ENCODE measurements around the gene ADGRG7. TPM values are rescaled to one million over a fixed set of nuclear protein-coding genes. Genes with fewer than 3 reads are reported as not detected.
A peak's percentile ranks its signal among the peaks of the same experiment; 100 is the strongest.

The ADGRG7 gene
- total RNA-seq, 2 donors from 2014 or later = not detected

DNA sequence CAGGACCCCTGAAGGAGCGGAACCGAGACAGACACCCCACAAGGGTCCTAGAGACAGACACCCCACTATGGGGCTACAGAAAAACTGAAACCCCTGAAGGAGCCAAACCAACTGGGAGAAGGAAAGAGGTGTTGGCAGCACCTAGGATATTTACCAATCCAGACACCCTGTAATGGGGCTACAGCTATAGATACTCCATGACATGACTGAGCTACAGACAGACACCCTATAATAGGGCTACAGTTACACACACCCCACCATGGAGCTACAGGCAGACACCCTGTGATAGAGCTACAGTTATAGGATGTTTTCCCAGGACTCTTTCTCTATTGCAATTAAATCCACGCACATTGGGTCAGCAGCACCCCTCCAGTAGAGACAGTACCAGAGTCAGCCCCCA, 22.6 kb upstream of the ADGRG7 start:
- ATAC-seq (ENCODE audit: insufficient number of reproducible peaks, low FRiP score, low read depth) (no peak), DNase-seq (ENCODE audit: low spot score) (no peak)
- TF ChIP-seq, protein P1, sequence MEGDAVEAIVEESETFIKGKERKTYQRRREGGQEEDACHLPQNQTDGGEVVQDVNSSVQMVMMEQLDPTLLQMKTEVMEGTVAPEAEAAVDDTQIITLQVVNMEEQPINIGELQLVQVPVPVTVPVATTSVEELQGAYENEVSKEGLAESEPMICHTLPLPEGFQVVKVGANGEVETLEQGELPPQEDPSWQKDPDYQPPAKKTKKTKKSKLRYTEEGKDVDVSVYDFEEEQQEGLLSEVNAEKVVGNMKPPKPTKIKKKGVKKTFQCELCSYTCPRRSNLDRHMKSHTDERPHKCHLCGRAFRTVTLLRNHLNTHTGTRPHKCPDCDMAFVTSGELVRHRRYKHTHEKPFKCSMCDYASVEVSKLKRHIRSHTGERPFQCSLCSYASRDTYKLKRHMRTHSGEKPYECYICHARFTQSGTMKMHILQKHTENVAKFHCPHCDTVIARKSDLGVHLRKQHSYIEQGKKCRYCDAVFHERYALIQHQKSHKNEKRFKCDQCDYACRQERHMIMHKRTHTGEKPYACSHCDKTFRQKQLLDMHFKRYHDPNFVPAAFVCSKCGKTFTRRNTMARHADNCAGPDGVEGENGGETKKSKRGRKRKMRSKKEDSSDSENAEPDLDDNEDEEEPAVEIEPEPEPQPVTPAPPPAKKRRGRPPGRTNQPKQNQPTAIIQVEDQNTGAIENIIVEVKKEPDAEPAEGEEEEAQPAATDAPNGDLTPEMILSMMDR (IDR thresholded peaks at IDR 0.05) = no peak
- H3K36me3 ChIP-seq = no peaks in the 10 kb centered on the region
- no peaks in the 10 kb centered on the region for H3K27me3 ChIP-seq (replicated peaks; ENCODE audit: insufficient read depth)
- no peaks in the 10 kb centered on the region for H3K9me3 ChIP-seq
- H3K4me1 ChIP-seq (ENCODE audit: control insufficient read depth in 1 of 2, low read depth in 2 of 2) = peaks cover 0 to 3% of the 10 kb centered on the region in 2 donors
- no peak overlapping the region for H3K27ac ChIP-seq
- H3K4me3 ChIP-seq = no peak overlapping the region

DNA sequence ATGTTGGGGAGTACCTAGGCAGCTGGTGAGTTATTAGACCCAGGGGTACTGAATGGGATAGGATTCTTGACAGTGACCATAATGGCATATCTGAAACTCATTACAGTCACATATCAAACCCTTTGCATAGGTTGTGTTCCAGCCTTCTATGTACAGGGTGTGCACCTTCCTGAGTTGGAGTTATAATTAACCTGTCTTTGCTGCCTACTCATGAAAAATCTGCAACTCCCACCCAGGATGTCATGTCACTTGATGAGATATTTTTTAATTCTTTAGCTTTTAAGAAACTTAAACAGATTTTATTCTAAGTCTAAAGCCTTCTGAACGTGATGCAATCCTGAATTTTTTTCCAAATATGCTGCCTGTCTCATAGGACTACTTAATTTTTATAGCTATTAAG, 21.1 kb upstream of the ADGRG7 start:
- H3K4me1 ChIP-seq (ENCODE audit: control insufficient read depth in 1 of 2, low read depth in 2 of 2) = peaks cover 0 to 3% of the 10 kb centered on the region in 2 donors

DNA sequence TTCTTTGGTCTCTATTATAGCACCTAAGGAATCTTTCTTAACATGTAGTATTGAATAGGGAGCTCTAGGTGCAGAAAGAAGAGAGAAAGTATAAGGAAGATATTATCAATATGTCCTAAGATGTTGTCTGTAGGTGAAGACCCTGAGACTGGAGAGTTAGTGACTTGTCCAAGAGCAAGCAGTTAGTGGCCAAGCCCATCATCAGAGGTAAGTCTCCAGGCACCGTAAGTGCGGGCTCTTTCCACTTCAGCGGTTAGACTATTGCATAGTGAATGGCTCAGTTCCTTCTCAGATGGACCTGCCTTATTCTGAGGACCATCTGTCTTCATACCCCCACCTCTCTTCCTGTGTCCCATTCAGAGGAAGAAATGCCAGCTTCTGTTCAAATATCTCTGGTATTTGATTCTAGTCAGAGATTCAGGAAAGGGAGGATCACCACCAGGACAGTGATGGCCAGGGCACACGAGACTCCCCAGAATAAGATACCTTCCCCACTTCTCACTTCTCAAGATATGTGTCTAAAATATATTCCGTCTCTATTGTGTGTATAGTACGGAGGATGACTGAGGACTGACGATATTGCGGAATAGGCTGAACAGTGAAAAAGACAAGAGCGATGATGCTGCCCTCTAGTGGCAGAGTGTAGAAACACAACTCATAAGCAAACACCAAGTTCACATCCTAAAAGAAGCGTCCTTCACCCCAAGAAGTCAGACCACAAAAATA, 19.1 kb upstream of the ADGRG7 start:
- H3K4me3 ChIP-seq = peak overlapping the region; percentile 53
- no peak overlapping the region for H3K27ac ChIP-seq
- ATAC-seq (ENCODE audit: insufficient number of reproducible peaks, low FRiP score, low read depth) = peak; percentile 69
- TF ChIP-seq, protein P1 (IDR thresholded peaks at IDR 0.05) = peak; percentile 89
- H3K4me1 ChIP-seq (ENCODE audit: control insufficient read depth in 1 of 2, low read depth in 2 of 2) = peaks cover 0 to 3% of the 10 kb centered on the region in 2 donors
- H3K9me3 ChIP-seq = no peaks in the 10 kb centered on the region
- H3K27me3 ChIP-seq (replicated peaks; ENCODE audit: insufficient read depth) = no peaks in the 10 kb centered on the region
- DNase-seq (ENCODE audit: low spot score) = no peak
- H3K36me3 ChIP-seq = no peaks in the 10 kb centered on the region

More for the DNA sequence above, 21.1 kb upstream of the ADGRG7 start:
- H3K27me3 ChIP-seq (replicated peaks; ENCODE audit: insufficient read depth) = no peaks in the 10 kb centered on the region
- ATAC-seq (ENCODE audit: insufficient number of reproducible peaks, low FRiP score, low read depth) = no peak
- TF ChIP-seq, protein P1 (IDR thresholded peaks at IDR 0.05) = no peak
- no peaks in the 10 kb centered on the region for H3K36me3 ChIP-seq
- H3K9me3 ChIP-seq = no peaks in the 10 kb centered on the region
- DNase-seq (ENCODE audit: low spot score) = no peak
- no peak overlapping the region for H3K27ac ChIP-seq
- no peak overlapping the region for H3K4me3 ChIP-seq

DNA sequence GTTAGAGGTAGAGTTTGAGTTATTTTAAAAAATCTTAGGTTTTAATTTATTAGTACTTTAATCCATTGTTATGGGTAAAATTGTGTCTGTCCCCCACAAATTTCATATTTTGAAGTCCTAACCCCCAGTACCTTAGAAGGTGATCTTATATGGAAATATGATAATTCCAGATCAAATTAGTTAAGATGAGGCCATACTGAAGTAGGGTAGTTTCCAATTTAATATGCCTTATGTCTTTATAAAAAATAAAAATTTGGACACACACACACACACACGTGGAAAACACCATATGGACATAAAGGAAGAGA, 18.6 kb upstream of the ADGRG7 start:
- H3K27ac ChIP-seq = no peak overlapping the region
- no peak for ATAC-seq (ENCODE audit: insufficient number of reproducible peaks, low FRiP score, low read depth)

DNA sequence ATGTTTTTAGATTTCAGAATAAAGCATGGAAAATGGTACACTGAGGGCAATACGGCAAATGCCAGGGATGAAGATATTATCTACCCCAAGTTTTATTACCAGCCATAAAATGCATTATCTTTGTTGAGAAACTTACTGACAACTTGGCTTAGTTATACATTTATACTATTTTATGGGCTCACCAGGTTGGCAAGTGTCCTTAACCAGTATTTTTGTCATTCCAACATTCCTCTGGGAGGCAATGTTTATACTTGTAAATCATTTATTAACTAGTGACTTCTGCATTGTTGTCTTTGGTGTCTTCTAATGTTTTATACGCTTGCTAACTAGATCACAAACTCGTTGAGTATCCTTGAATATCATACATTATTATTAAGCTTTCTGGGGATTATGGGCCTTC, 18.0 kb upstream of the ADGRG7 start:
- ATAC-seq (ENCODE audit: insufficient number of reproducible peaks, low FRiP score, low read depth) (no peak), DNase-seq (ENCODE audit: low spot score) (no peak)
- Histone ChIP-seq H3K4me1 (ENCODE audit: control insufficient read depth in 1 of 2, low read depth in 2 of 2) (peaks cover 0 to 3% of the 10 kb centered on the region in 2 donors), H3K27ac (no peak overlapping the region), H3K4me3 (no peak overlapping the region), H3K9me3 (no peaks in the 10 kb centered on the region), H3K36me3 (no peaks in the 10 kb centered on the region), H3K27me3 (replicated peaks; ENCODE audit: insufficient read depth) (no peaks in the 10 kb centered on the region)
- TF ChIP-seq, protein P1 (IDR thresholded peaks at IDR 0.05) = no peak

More for the DNA sequence above, 18.6 kb upstream of the ADGRG7 start:
- Histone ChIP-seq H3K27me3 (replicated peaks; ENCODE audit: insufficient read depth) (no peaks in the 10 kb centered on the region), H3K4me1 (ENCODE audit: control insufficient read depth in 1 of 2, low read depth in 2 of 2) (peaks cover 0 to 3% of the 10 kb centered on the region in 2 donors), H3K4me3 (no peak overlapping the region), H3K9me3 (no peaks in the 10 kb centered on the region), H3K36me3 (no peaks in the 10 kb centered on the region)
- TF ChIP-seq, protein P1 (IDR thresholded peaks at IDR 0.05) = no peak
- DNase-seq (ENCODE audit: low spot score) = no peak

Measured in thoracic aorta (tissue), 2 donors.